ENCODE results near the gene RALGDS.
"Not testable (repeated sequence)": the region's sequence is repeated elsewhere in the genome, so short reads cannot be mapped to it uniquely, and the experiment has no call there.

Gene RALGDS

GRCh38 chr9:133121198-133121914 lies at the start of gene RALGDS:
Gene RALGDS (minus strand): TSS chr9:133121240. CDS start chr9:133121154, 86 bp downstream.
- DNase-seq, result peak; percentile 95 to 98

GRCh38 chr9:133170716-133171115 lies 49.7 kb upstream of the RALGDS start:
- no peak for DNase-seq

- not testable (repeated sequence) for DNase-seq
These were observed 48.6 kb upstream of the RALGDS start for GRCh38 chr9:133169687-133170086.

- no peak for DNase-seq
These were observed 48.1 kb upstream of the RALGDS start for GRCh38 chr9:133169102-133169501.

GRCh38 chr9:133168432-133168831 lies 47.4 kb upstream of the RALGDS start:
- no peak for DNase-seq

- DNase-seq, result no peak
These were observed 46.7 kb upstream of the RALGDS start for GRCh38 chr9:133167769-133168168.

GRCh38 chr9:133167096-133167730 lies 46.2 kb upstream of the RALGDS start:
- DNase-seq, result no peak

- DNase-seq, result no peak
These were observed 45.4 kb upstream of the RALGDS start for GRCh38 chr9:133166392-133166791.

GRCh38 chr9:133165452-133165730 lies 44.4 kb upstream of the RALGDS start:
- no peak for DNase-seq

GRCh38 chr9:133164191-133164590 lies 43.2 kb upstream of the RALGDS start:
- DNase-seq, result no peak

GRCh38 chr9:133163504-133164172 lies 42.6 kb upstream of the RALGDS start, which contains the start of gene GBGT1:
Gene GBGT1 (minus strand): TSS chr9:133163914. CDS start chr9:133162412, 1,502 bp downstream.
- peak; percentile 37 to 57 for DNase-seq

- DNase-seq, result no peak
These were observed 41.9 kb upstream of the RALGDS start for GRCh38 chr9:133162861-133163503.

- no peak for DNase-seq
These were observed 40.5 kb upstream of the RALGDS start for GRCh38 chr9:133161547-133161950.

- DNase-seq, result peak; percentile 87 to 90
These were observed 39.9 kb upstream of the RALGDS start for GRCh38 chr9:133160742-133161546.

GRCh38 chr9:133158695-133159094 lies 37.7 kb upstream of the RALGDS start:
- no peak for DNase-seq

- no peak for DNase-seq
These were observed 34.1 kb upstream of the RALGDS start for GRCh38 chr9:133155156-133155555.

GRCh38 chr9:133154097-133154989 lies 33.3 kb upstream of the RALGDS start:
- DNase-seq, result no peak

- no peak for DNase-seq
These were observed 32.4 kb upstream of the RALGDS start for GRCh38 chr9:133153227-133154096.

GRCh38 chr9:133151601-133152525 lies 30.8 kb upstream of the RALGDS start:
- DNase-seq, result no peak
